Measurements from ENCODE around the gene NTN3. TPM values are rescaled to one million over a fixed set of nuclear protein-coding genes. Genes with fewer than 3 reads are reported as not detected.

NTN3 gene
- total RNA-seq, 1 donor from 2014 or later, result 1.5 TPM

- no peak for DNase-seq (ENCODE audit: low spot score)
- peak overlapping the region; percentile 76 for H3K27ac Mint-ChIP-seq (ENCODE audit: unreplicated experiment)
- TF ChIP-seq CTCF (IDR thresholded peaks at IDR 0.05), result no peak
Observed at GRCh38 chr16:2482708-2483534, 11.8 kb downstream of the NTN3 start.

GRCh38 chr16:2483939-2484897 is 13.1 kb downstream of the NTN3 start:
- no peak for DNase-seq (ENCODE audit: low spot score)
- Mint-ChIP-seq H3K4me1 (ENCODE audit: low read depth) (peaks cover 14% of the 10 kb centered on the region), H3K27me3 (ENCODE audit: low read depth) (no peaks in the 10 kb centered on the region), H3K4me3 (ENCODE audit: unreplicated experiment) (no peak overlapping the region), H3K9me3 (ENCODE audit: low read depth) (no peaks in the 10 kb centered on the region), H3K27ac (ENCODE audit: unreplicated experiment) (no peak overlapping the region), H3K36me3 (ENCODE audit: low read depth) (peaks cover 1% of the 10 kb centered on the region)
- no peak for TF ChIP-seq CTCF (IDR thresholded peaks at IDR 0.05)

More at GRCh38 chr16:2482708-2483534, 11.8 kb downstream of the NTN3 start:
- H3K9me3 Mint-ChIP-seq (ENCODE audit: low read depth), result no peaks in the 10 kb centered on the region
- H3K4me3 Mint-ChIP-seq (ENCODE audit: unreplicated experiment), result peak overlapping the region; percentile 53
- H3K4me1 Mint-ChIP-seq (ENCODE audit: low read depth), result peaks cover 20% of the 10 kb centered on the region
- H3K36me3 Mint-ChIP-seq (ENCODE audit: low read depth), result peaks cover 1% of the 10 kb centered on the region
- no peaks in the 10 kb centered on the region for H3K27me3 Mint-ChIP-seq (ENCODE audit: low read depth)

- Mint-ChIP-seq H3K27ac (ENCODE audit: unreplicated experiment) (no peak overlapping the region), H3K4me3 (ENCODE audit: unreplicated experiment) (no peak overlapping the region), H3K4me1 (ENCODE audit: low read depth) (peaks cover 14% of the 10 kb centered on the region), H3K36me3 (ENCODE audit: low read depth) (peaks cover 3% of the 10 kb centered on the region), H3K9me3 (ENCODE audit: low read depth) (no peaks in the 10 kb centered on the region), H3K27me3 (ENCODE audit: low read depth) (no peaks in the 10 kb centered on the region)
- TF ChIP-seq CTCF (IDR thresholded peaks at IDR 0.05), result no peak
- DNase-seq (ENCODE audit: low spot score), result no peak
Observed at GRCh38 chr16:2484898-2485508, 13.9 kb downstream of the NTN3 start.

- DNase-seq (ENCODE audit: low spot score), result no peak
- peaks cover 3% of the 10 kb centered on the region for H3K36me3 Mint-ChIP-seq (ENCODE audit: low read depth)
- no peak overlapping the region for H3K27ac Mint-ChIP-seq (ENCODE audit: unreplicated experiment)
- no peaks in the 10 kb centered on the region for H3K9me3 Mint-ChIP-seq (ENCODE audit: low read depth)
- no peak overlapping the region for H3K4me3 Mint-ChIP-seq (ENCODE audit: unreplicated experiment)
- no peaks in the 10 kb centered on the region for H3K27me3 Mint-ChIP-seq (ENCODE audit: low read depth)
- peaks cover 14% of the 10 kb centered on the region for H3K4me1 Mint-ChIP-seq (ENCODE audit: low read depth)
- TF ChIP-seq CTCF (IDR thresholded peaks at IDR 0.05), result no peak
Observed at GRCh38 chr16:2485811-2486507, 14.9 kb downstream of the NTN3 start.
